NCI-H345 treated with DMSO at 0.1 percent for 48 hours (cell line): ENCODE results near the gene TENM4.

Source experiments
- DNase-seq: peaks from one replicate; lab custom pipeline; 2025; ENCODE audit not compliant: unreplicated experiment; lab: John Stamatoyannopoulos, UW

TENM4 gene

GRCh38 chr11:79311461-79311860, 129.4 kb downstream of the TENM4 start:
- DNase-seq = no peak

GRCh38 chr11:79309407-79309806, 131.4 kb downstream of the TENM4 start:
- no peak for DNase-seq

- DNase-seq = no peak
These were observed 132.4 kb downstream of the TENM4 start for GRCh38 chr11:79308429-79308828.

- no peak for DNase-seq
These were observed 136.1 kb downstream of the TENM4 start for GRCh38 chr11:79304599-79305212.

- no peak for DNase-seq
These were observed 144.7 kb downstream of the TENM4 start for GRCh38 chr11:79296141-79296540.

GRCh38 chr11:79294845-79295731, 145.7 kb downstream of the TENM4 start:
- no peak for DNase-seq

- no peak for DNase-seq
These were observed 148.9 kb downstream of the TENM4 start for GRCh38 chr11:79291948-79292347.

GRCh38 chr11:79290761-79291160, 150.1 kb downstream of the TENM4 start:
- DNase-seq = peak; percentile 44

GRCh38 chr11:79287952-79288351, 152.9 kb downstream of the TENM4 start:
- DNase-seq = no peak

- no peak for DNase-seq
These were observed 155.1 kb downstream of the TENM4 start for GRCh38 chr11:79285756-79286155.

- no peak for DNase-seq
These were observed 164.0 kb downstream of the TENM4 start for GRCh38 chr11:79276736-79277325.

GRCh38 chr11:79274636-79275331, 166.0 kb downstream of the TENM4 start:
- DNase-seq = no peak

GRCh38 chr11:79273781-79274180, 167.0 kb downstream of the TENM4 start:
- DNase-seq = no peak

GRCh38 chr11:79269611-79270307, 171.1 kb downstream of the TENM4 start:
- peak; percentile 32 for DNase-seq

- no peak for DNase-seq
These were observed 174.4 kb downstream of the TENM4 start for GRCh38 chr11:79266396-79266795.

- DNase-seq = no peak
These were observed 175.0 kb downstream of the TENM4 start for GRCh38 chr11:79265756-79266322.

- DNase-seq = no peak
These were observed 176.5 kb downstream of the TENM4 start for GRCh38 chr11:79264284-79264683.

GRCh38 chr11:79263001-79263400, 177.8 kb downstream of the TENM4 start:
- DNase-seq = no peak

- no peak for DNase-seq
These were observed 178.6 kb downstream of the TENM4 start for GRCh38 chr11:79262221-79262620.

GRCh38 chr11:79261684-79262083, 179.1 kb downstream of the TENM4 start:
- no peak for DNase-seq

GRCh38 chr11:79259800-79260199, 181.0 kb downstream of the TENM4 start:
- DNase-seq = no peak
